PC-3 (cell line): Measurements from ENCODE around the gene OMP. TPM values are rescaled to one million over a fixed set of nuclear protein-coding genes. Genes with fewer than 3 reads are reported as not detected.

ENCODE experiments used
- ATAC-seq: fragments of 200-7000 bp; cut with Tn5 transposase; 2 replicates; pipeline ENCODE4 v1.9.1; 2020; ENCODE audit warnings: mild to moderate bottlenecking, moderate library complexity
- BruUV-seq: library from RNA; stranded (reverse); fragments of 400-500 nt; replicated peaks from 2 replicates; lab custom pipeline; 2021; lab: Mats Ljungman, UMichigan
- CTCF ChIA-PET: fragments of 300-600 bp; sonication (Branson Sonifier 250); formaldehyde crosslinking; loops from one replicate; lab custom pipeline; 2022; ENCODE audit warnings: antibody characterized with exemption; lab: Charles Lee
- POLR2A ChIA-PET: fragments of 300-600 bp; sonication (Branson Sonifier 250); formaldehyde crosslinking; loops from one replicate; lab custom pipeline; 2022; ENCODE audit warnings: antibody characterized with exemption; ENCODE audit not compliant: unreplicated experiment; lab: Charles Lee
- DNase-seq: peaks from one replicate; pipeline ENCODE4 v3.0.0-alpha.2; 2015
- H2AFZ ChIP-seq: fragments of 300-600 bp; sonication (generic); 2 replicates; pipeline ENCODE4 v1.6.0; 2016; ENCODE audit warnings: antibody characterized with exemption, low read length
- H3F3A ChIP-seq: fragments of 300-600 bp; sonication (generic); one replicate; pipeline ENCODE4 v1.6.0; 2017; ENCODE audit warnings: antibody characterized with exemption, low read length, control low read depth, mild to moderate bottlenecking; ENCODE audit not compliant: unreplicated experiment
- H3K27ac ChIP-seq: fragments of 300-600 bp; sonication (generic); 2 replicates; pipeline ENCODE4 v1.5.1; 2016; ENCODE audit warnings: mild to moderate bottlenecking, low read length
- H3K27me3 ChIP-seq: fragments of 300-600 bp; sonication (generic); 2 replicates; pipeline ENCODE4 v1.6.1; 2016; ENCODE audit warnings: low read length, mixed read lengths
- H3K36me3 ChIP-seq: fragments of 300-600 bp; sonication (generic); 2 replicates; pipeline ENCODE4 v1.6.1; 2016; ENCODE audit warnings: low read depth, mixed run types, low read length, mixed read lengths
- H3K4me1 ChIP-seq: fragments of 300-600 bp; sonication (generic); 2 replicates; pipeline ENCODE4 v1.5.1; 2016; ENCODE audit warnings: low read length; ENCODE audit not compliant: insufficient read depth
- H3K4me2 ChIP-seq: fragments of 300-600 bp; sonication (generic); 2 replicates; pipeline ENCODE4 v1.6.0; 2016; ENCODE audit warnings: low read length
- H3K4me3 ChIP-seq: fragments of 300-600 bp; sonication (generic); 2 replicates; pipeline ENCODE4 v1.5.1; 2016; ENCODE audit warnings: mild to moderate bottlenecking, low read length, mixed read lengths
- H3K79me2 ChIP-seq: fragments of 300-600 bp; sonication (generic); 2 replicates; pipeline ENCODE4 v1.6.1; 2017; ENCODE audit warnings: low read length, mixed read lengths
- H3K9ac ChIP-seq: fragments of 300-600 bp; sonication (generic); 2 replicates; pipeline ENCODE4 v1.6.0; 2016; ENCODE audit warnings: mild to moderate bottlenecking, low read length
- H3K9me2 ChIP-seq: fragments of 300-600 bp; sonication (generic); replicated peaks from 2 replicates; pipeline ENCODE4 v1.6.1; 2016; ENCODE audit warnings: mixed run types, low read length, mixed read lengths
- H3K9me3 ChIP-seq: fragments of 300-600 bp; sonication (generic); 2 replicates; pipeline ENCODE4 v1.6.1; 2016; ENCODE audit warnings: low read length, mixed read lengths
- H4K20me1 ChIP-seq: fragments of 300-600 bp; sonication (generic); 2 replicates; pipeline ENCODE4 v1.6.1; 2016; ENCODE audit warnings: low read length, mixed read lengths
- EZH2 ChIP-seq: fragments of 300-600 bp; sonication (generic); IDR thresholded peaks from one replicate; pipeline ENCODE4 v1.6.1; 2017; ENCODE audit warnings: antibody characterized with exemption, mild to moderate bottlenecking, low read length; ENCODE audit not compliant: unreplicated experiment
- EZH2phosphoT487 ChIP-seq: fragments of 300-600 bp; sonication (generic); IDR thresholded peaks from 2 replicates; pipeline ENCODE4 v1.6.1; 2018; ENCODE audit warnings: mild to moderate bottlenecking, antibody characterized with exemption, low read length, borderline replicate concordance
- intact Hi-C: fragments of 100-400 bp; cut with micrococcal nuclease; formaldehyde crosslinking; loops from 2 replicates; pipeline ENCODE4 v1.9.0; 2023
- total RNA-seq: library from RNA; depleted of rRNA; stranded (reverse); fragments of >200 nt; gene quantifications from 2 replicates; pipeline ENCODE4 v1.2.3, GENCODE V29; 2014
- TF ChIP-seq, protein P1 (sequence below): fragments of 300-600 bp; sonication (generic); conservative IDR thresholded peaks from 2 replicates; pipeline ENCODE4 v1.5.1; 2017; ENCODE audit warnings: antibody characterized with exemption, low read depth, mild to moderate bottlenecking, low read length

OMP gene
- total RNA-seq, 1 experiment from 2014 or later = not detected

DNA sequence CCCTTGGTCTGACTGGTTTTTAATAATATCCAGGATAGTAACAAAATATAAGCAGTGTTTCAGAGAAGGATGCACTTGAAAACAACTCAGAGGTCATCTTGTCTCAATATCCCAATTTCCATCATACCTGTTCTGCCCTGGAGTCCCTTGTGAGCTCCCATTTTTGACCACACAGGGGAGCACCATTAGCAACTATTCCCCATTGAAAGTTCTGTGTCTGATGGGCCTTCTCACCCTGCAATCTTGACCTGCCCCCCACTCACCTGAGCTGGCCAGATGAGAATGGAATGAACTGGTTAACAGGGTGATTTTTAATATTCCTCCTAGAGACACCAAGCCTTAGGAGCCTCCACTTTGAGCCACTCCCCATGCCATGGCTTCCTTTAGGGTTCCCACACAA, 39.7 kb upstream of the OMP start:
- Histone ChIP-seq H3K4me2 (no peak overlapping the region), H2AFZ (no peak overlapping the region), H3K9ac (no peak overlapping the region), H3K27me3 (no peaks in the 10 kb centered on the region), H3K36me3 (no peaks in the 10 kb centered on the region), H3K79me2 (no peaks in the 10 kb centered on the region), H3K4me3 (no peak overlapping the region), H3F3A (no peaks in the 10 kb centered on the region), H3K27ac (no peak overlapping the region), H3K9me3 (no peaks in the 10 kb centered on the region), H3K9me2 (no peaks in the 10 kb centered on the region), H3K4me1 (peaks cover 13% of the 10 kb centered on the region), H4K20me1 (no peaks in the 10 kb centered on the region)
- POLR2A ChIA-PET = no interaction called here
- TF ChIP-seq, protein P1, sequence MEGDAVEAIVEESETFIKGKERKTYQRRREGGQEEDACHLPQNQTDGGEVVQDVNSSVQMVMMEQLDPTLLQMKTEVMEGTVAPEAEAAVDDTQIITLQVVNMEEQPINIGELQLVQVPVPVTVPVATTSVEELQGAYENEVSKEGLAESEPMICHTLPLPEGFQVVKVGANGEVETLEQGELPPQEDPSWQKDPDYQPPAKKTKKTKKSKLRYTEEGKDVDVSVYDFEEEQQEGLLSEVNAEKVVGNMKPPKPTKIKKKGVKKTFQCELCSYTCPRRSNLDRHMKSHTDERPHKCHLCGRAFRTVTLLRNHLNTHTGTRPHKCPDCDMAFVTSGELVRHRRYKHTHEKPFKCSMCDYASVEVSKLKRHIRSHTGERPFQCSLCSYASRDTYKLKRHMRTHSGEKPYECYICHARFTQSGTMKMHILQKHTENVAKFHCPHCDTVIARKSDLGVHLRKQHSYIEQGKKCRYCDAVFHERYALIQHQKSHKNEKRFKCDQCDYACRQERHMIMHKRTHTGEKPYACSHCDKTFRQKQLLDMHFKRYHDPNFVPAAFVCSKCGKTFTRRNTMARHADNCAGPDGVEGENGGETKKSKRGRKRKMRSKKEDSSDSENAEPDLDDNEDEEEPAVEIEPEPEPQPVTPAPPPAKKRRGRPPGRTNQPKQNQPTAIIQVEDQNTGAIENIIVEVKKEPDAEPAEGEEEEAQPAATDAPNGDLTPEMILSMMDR = peak; percentile 56
- no peak for TF ChIP-seq EZH2
- CTCF ChIA-PET = interaction anchor here (0.5 to 1.1 kb wide), 6 partner anchors 15 to 125 kb away, joined by 3 to 17 read pairs (median 4); no protein-coding TSS in a partner anchor
- peak; percentile 26 for DNase-seq
- no peak for ATAC-seq
- BruUV-seq = no TSS peak
- intact Hi-C loops = no loop called here

DNA sequence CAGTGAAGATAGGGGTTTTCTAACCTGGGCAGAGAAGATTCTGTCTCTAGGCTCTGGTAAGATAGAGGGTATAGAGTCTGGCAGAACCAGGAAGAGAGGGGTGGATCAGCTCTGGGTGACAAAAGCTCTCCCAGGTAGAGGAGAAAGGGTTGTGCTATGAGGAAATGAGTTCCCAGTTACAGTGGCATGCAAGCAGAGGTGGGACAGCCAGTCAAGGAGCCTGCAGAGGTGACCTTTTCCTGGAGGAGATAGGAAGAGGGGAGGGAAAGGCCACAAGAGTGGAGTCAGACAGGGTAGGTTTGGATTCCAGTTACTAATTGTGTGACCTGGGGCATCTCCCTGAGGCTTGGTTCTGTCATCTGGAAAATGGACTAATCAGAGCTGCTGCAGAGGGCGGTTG, 39.2 kb upstream of the OMP start:
- BruUV-seq = no TSS peak
- H3K9me2 ChIP-seq = no peaks in the 10 kb centered on the region
- CTCF ChIA-PET = interaction anchor here (0.6 to 1.1 kb wide), 3 partner anchors 16 to 37 kb away, joined by 4 to 17 read pairs (median 4); no protein-coding TSS in a partner anchor
- DNase-seq = no peak
- no peaks in the 10 kb centered on the region for H3K36me3 ChIP-seq
- H3K79me2 ChIP-seq = no peaks in the 10 kb centered on the region
- intact Hi-C loops = no loop called here
- H3K4me2 ChIP-seq = no peak overlapping the region
- no peak overlapping the region for H3K9ac ChIP-seq
- peaks cover 13% of the 10 kb centered on the region for H3K4me1 ChIP-seq
- no peak overlapping the region for H2AFZ ChIP-seq
- H3F3A ChIP-seq = no peaks in the 10 kb centered on the region
- no peaks in the 10 kb centered on the region for H4K20me1 ChIP-seq
- no peaks in the 10 kb centered on the region for H3K9me3 ChIP-seq
- TF ChIP-seq, protein P1 = no peak
- TF ChIP-seq EZH2phosphoT487 (no peak), EZH2 (no peak)
- no peak for ATAC-seq
- H3K27me3 ChIP-seq = no peaks in the 10 kb centered on the region
- no peak overlapping the region for H3K4me3 ChIP-seq
- POLR2A ChIA-PET = no interaction called here
- no peak overlapping the region for H3K27ac ChIP-seq

DNA sequence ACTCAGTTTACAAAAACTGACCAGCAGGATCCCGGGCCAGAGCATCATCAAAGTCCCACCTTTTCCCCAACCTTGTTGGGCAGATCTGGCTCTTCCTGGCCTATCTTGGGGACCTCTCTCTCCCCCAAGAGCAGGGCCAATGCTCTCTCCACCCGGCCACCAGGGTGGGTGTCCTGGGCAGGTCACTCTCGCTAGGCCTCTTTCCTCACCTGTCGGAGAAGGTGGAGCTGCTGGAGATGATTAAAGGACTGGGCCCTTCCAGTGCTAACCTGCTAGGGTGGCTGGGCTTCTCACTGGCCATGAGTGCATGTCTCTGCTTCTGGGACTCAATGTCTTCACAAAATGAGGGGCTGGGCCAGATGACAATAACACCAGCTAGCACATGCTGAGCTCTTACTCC, 38.8 kb upstream of the OMP start:
- BruUV-seq = no TSS peak
- H3K79me2 ChIP-seq = no peaks in the 10 kb centered on the region

More for the DNA sequence above, 38.8 kb upstream of the OMP start:
- no peaks in the 10 kb centered on the region for H3K27me3 ChIP-seq
- TF ChIP-seq, protein P1 = no peak
- TF ChIP-seq EZH2 (no peak), EZH2phosphoT487 (no peak)
- ATAC-seq (no peak), DNase-seq (no peak)
- intact Hi-C loops = no loop called here
- H2AFZ ChIP-seq = no peak overlapping the region
- H3K4me2 ChIP-seq = no peak overlapping the region
- H4K20me1 ChIP-seq = no peaks in the 10 kb centered on the region
- no peaks in the 10 kb centered on the region for H3K9me2 ChIP-seq
- H3F3A ChIP-seq = no peaks in the 10 kb centered on the region
- H3K9ac ChIP-seq = no peak overlapping the region
- H3K4me1 ChIP-seq = peaks cover 13% of the 10 kb centered on the region
- H3K4me3 ChIP-seq = no peak overlapping the region
- no peaks in the 10 kb centered on the region for H3K36me3 ChIP-seq
- ChIA-PET POLR2A (no interaction called here), CTCF (no interaction called here)
- H3K9me3 ChIP-seq = no peaks in the 10 kb centered on the region
- no peak overlapping the region for H3K27ac ChIP-seq
